ENCODE results near the gene GCNT2.
"Not testable (repeated sequence)": the region's sequence is repeated elsewhere in the genome, so short reads cannot be mapped to it uniquely, and the experiment has no call there.

Gene GCNT2

GRCh38 chr6:10514049-10514780 lies 6.9 kb upstream of the GCNT2 start:
- no peak for DNase-seq (ENCODE audit: low read depth in 2 of 2)

DNA sequence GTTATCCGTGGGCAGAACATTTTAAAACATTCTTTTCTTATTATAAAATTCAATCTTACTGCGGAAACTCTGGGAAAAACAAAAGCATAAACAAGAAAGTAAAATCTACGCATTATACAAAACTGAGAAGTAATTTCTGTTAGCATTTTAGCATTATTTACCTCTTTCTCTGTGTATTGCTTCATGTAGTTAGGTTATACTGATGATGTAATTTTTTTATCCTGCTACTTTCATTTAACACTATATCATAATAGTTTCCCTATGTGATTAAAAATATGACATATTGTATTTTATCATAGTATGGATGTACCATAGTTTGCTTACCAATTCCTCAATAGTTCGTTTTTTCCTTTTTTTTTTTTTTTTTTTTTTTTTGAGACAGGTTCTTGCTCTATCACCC lies 4.2 kb upstream of the GCNT2 start:
- DNase-seq (ENCODE audit: low read depth in 2 of 2), result no peak

- no peak for DNase-seq (ENCODE audit: low read depth in 2 of 2)
Measured at GRCh38 chr6:10518557-10519407, 2.4 kb upstream of the GCNT2 start.

DNA sequence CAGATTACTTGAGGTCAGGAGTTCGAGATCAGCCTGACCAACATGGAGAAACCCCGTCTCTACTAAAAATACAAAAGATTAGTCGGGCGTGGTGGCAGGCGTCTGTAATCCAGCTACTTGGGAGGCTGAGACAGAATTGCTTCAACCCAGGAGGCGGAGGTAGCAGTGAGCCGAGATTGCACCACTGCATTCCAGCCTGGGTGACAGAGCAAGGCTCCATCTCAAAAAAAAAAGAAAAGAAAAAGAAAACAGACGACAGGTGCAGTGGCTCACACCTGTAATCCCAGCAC lies 1.8 kb upstream of the GCNT2 start:
- not testable (repeated sequence) for DNase-seq (ENCODE audit: low read depth in 2 of 2)

GRCh38 chr6:10520468-10520867 lies 683 bp upstream of the GCNT2 start:
- DNase-seq (ENCODE audit: low read depth in 2 of 2), result no peak

GRCh38 chr6:10522929-10523573 lies 1.9 kb downstream of the GCNT2 start:
- no peak for DNase-seq (ENCODE audit: low read depth in 2 of 2)

- no peak for DNase-seq (ENCODE audit: low read depth in 2 of 2)
Measured at GRCh38 chr6:10526156-10526555, 5.0 kb downstream of the GCNT2 start.

DNA sequence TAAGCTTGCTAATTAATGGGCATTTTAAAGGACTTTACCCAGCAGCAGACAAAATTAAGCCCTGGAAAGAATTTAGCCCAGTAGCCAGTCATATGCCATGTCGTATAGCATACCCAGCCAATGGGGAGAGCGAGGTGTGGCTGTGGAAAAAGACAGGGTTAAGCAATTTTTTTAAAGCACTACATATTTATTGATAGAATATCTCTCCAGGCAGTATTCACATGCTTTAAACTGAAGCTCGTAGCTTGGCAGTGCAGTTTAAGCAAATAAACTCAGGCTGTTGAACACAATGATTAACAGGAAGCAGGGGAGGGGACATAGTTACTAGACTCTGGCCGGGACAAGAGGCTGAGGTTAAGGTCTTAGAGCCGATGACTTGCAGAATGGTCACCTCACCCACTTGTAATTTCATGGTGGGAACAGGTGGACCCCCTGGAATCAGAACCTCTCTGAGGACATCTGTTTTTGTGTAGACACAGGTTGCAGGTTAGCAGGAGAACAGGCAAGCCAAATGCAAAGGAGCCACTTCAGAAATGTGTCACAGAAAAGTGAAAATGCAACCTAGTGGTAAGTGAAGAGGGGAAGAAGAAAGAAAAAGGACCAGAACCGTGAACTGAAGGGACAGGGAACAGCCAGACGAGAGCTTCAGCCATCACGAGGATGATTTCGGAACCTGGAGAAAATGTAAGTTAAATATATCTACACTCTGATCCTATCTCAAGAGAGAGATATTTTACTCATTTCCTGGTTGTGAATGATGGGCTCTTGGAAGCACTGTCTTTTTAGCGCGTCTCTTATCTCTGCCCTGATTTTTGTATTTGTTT lies 7.2 kb downstream of the GCNT2 start:
- DNase-seq (ENCODE audit: low read depth in 2 of 2), result no peak

- DNase-seq (ENCODE audit: low read depth in 2 of 2), result no peak
Measured at GRCh38 chr6:10529231-10529801, 8.2 kb downstream of the GCNT2 start.

DNA sequence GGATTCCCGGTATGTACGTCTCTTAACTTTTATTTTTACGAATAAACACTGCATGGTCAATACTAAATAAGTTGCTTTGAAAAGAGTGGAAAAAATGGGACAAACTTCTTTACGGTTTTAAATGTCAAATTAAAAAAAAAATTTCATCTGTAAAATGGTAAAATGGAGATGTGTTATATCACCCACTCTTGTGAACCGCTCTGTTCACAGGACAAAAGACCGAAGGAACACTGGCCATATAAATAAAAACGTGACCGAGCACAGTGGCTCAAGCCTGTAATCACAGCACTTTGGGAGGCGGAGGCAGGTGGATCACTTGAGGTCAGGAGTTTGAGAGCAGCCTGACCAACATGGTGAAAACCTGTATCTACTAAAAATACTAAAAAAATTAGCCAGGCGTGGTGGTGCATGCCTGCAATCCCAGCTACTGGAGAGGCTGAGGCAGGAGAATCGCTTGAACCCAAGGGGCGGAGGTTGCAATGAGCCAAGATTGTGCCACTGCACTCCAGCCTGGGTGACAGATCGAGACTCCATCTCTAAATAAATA lies 8.8 kb downstream of the GCNT2 start:
- not testable (repeated sequence) for DNase-seq (ENCODE audit: low read depth in 2 of 2)

- DNase-seq (ENCODE audit: low read depth in 2 of 2), result no peak
Measured at GRCh38 chr6:10531503-10531902, 10.4 kb downstream of the GCNT2 start.

- DNase-seq (ENCODE audit: low read depth in 2 of 2), result no peak
Measured at GRCh38 chr6:10531942-10532341, 10.8 kb downstream of the GCNT2 start.

- no peak for DNase-seq (ENCODE audit: low read depth in 2 of 2)
Measured at GRCh38 chr6:10532392-10532791, 11.2 kb downstream of the GCNT2 start.

DNA sequence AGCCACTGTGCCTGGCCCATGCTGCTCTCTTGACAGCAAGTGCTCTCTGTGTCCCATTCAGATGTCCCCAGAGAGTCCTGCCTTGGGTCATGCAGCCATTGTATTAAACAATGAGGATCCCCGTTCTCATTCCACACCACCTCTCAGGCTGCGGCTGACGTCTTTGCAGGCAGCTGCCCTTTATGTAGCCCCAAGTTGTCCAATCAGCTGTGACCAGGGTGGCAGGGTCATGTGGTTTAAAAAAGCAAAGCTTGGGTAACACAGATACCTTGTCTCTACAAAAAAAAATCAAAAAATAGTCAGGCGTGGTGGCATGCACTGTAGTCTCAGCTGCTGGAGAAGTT lies 13.2 kb downstream of the GCNT2 start:
- no peak for DNase-seq (ENCODE audit: low read depth in 2 of 2)

GRCh38 chr6:10535193-10535592 lies 14.0 kb downstream of the GCNT2 start:
- no peak for DNase-seq (ENCODE audit: low read depth in 2 of 2)

GRCh38 chr6:10537726-10538125 lies 16.6 kb downstream of the GCNT2 start:
- no peak for DNase-seq (ENCODE audit: low read depth in 2 of 2)

GRCh38 chr6:10540073-10540746 lies 19.1 kb downstream of the GCNT2 start:
- DNase-seq (ENCODE audit: low read depth in 2 of 2), result no peak

GRCh38 chr6:10541591-10541990 lies 20.4 kb downstream of the GCNT2 start:
- DNase-seq (ENCODE audit: low read depth in 2 of 2), result no peak

GRCh38 chr6:10542213-10542612 lies 21.1 kb downstream of the GCNT2 start:
- no peak for DNase-seq (ENCODE audit: low read depth in 2 of 2)

DNA sequence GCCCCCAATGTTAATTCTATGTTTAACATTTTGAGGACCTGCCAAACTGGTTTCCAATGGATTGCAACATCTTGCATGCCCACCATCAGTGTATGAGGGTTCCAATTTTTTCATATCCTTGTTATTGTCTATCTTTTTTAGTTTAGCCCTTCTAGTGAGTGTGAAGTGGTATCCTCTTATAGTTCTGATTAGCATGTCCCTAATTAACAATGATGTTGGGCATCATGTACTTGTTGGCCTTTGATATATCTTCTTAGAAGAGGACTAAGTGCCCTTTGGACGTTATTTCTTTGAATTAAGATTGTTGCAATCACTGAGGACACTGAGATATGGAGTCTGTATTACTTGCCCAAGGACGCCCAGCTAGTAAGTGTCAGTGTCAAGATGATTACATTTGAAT lies 22.3 kb downstream of the GCNT2 start:
- DNase-seq (ENCODE audit: low read depth in 2 of 2), result no peak

GRCh38 chr6:10545482-10545881 lies 24.3 kb downstream of the GCNT2 start:
- DNase-seq (ENCODE audit: low read depth in 2 of 2), result no peak
